Epidermal melanocyte (primary cell): ENCODE measurements around the gene PPM1E.

Experiments
- DNase-seq: peaks from one replicate; pipeline ENCODE4 v3.0.0; 2011; ENCODE audit warnings: low spot score; ENCODE audit not compliant: insufficient read length

The PPM1E gene

GRCh38 chr17:58995247-58995940 lies 239.7 kb downstream of the PPM1E start:
- DNase-seq: no peak

GRCh38 chr17:58996968-58997367 lies 241.3 kb downstream of the PPM1E start:
- no peak for DNase-seq

GRCh38 chr17:58997756-58998553 lies 242.3 kb downstream of the PPM1E start:
- no peak for DNase-seq

GRCh38 chr17:58998871-58999270 lies 243.2 kb downstream of the PPM1E start:
- no peak for DNase-seq

DNA sequence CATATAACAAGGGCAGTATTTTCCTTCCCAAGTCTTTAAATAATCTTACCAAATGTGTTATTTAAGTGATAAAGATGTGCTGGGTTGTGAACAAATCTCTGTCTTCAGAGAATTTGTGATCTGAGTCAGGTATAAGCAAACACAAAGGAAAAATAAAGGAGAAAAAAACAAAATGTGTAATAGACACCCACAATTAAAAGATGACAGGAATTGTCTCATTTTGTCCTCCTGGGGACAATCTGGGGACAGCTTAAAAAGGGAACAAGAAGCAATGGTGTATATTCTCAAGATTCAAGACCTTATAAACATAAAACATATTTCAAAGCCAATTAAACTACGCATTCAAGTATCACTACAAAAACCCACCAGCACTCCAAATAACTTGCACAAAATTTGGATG lies 243.8 kb downstream of the PPM1E start:
- no peak for DNase-seq

- DNase-seq: no peak
These were observed 244.4 kb downstream of the PPM1E start for GRCh38 chr17:59000022-59000421.

- DNase-seq: no peak
These were observed 245.6 kb downstream of the PPM1E start for GRCh38 chr17:59001158-59001814.

DNA sequence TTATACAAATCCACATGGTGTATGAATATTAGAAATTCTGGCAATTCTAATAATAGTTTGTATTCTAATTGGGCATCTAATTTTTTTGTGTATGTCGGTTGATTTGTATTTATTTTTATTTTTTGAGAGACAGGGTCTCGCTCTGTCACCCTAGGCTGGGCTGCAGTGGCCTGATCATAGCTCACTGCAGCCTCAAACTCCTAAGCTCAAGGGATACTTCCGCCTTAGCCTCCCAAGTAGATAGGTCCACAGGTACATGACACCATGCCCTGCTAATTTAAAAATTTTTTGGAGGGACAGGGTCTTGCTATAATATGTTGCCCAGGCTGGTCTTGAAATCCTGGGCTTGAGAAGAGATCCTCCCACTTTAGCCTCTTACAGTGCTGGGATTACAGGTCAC lies 246.5 kb downstream of the PPM1E start:
- DNase-seq: no peak

DNA sequence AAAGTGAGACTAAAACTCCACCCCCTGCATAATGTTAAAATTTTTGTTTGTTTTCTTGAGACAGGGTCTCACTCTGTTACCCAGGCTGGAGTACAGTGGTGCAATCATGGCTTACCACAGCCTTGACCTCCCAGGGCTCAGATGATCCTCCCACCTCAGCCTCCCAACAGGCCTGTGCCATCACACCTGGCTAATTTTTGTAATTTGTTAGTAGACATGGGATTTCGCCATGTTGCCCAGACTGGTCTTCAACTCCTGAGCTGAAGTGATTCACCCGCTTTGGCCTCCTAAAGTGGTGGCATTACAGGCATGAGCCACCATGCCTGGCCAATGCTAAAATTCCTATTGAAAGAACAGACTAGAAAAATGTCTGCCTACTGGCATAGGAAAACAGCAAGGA lies 247.2 kb downstream of the PPM1E start:
- DNase-seq: no peak

DNA sequence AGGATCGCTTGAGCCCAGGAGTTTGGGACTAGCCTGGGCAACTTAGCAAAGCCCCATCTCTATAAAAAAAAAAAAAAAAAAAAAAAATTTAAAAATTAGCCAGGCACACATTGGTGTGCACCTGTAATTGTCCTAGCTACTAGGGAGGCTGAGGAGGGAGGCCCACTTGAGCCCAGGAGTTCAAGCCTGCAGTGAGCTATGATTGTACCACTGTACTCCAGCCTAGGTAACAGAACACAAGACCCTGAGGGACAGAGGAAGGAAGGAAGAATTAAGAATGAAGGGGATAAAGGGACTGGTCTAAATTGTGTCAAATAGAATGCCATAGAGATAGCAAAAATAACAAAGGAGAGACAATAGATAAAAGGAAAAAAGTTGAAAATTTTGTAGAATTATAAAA lies 248.2 kb downstream of the PPM1E start:
- no peak for DNase-seq

DNA sequence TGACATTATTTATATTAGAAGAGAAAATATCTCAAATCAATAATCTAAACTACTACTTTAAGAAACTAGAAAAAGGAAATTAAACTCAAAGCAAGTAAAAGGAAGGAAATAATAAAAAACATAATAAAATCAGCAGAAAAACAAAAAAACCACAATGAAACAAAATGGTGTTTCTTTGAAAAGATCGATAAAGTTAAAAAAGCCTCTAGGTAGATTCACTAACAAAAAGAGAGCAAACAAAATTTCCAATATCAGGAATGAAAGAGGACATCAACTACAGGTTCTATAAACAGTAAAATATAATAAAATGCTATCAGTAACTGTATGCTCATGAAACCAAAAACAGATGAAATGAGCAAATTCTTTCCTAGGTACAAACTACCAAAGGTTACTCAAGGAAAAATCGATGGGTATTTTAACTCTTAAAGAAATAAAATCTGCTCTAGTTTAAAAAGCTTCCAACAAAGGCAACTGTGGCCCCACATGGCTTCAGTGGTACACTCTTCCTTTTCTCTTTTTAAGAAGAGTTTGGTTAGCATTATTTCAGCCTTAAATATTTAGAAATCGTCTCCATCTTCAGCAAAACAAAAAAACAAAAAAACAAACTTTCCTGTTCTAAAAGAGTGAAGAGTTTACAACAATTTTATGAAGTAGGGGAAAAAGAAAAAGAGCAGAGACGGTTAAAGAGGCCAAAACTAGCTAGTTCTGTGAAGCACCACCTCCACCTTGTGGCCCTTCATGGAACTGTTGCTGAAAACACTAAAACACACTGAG lies 248.9 kb downstream of the PPM1E start:
- no peak for DNase-seq

- no peak for DNase-seq
These were observed 252.3 kb downstream of the PPM1E start for GRCh38 chr17:59007995-59008394.

GRCh38 chr17:59008737-59009136 lies 253.1 kb downstream of the PPM1E start:
- DNase-seq: no peak

DNA sequence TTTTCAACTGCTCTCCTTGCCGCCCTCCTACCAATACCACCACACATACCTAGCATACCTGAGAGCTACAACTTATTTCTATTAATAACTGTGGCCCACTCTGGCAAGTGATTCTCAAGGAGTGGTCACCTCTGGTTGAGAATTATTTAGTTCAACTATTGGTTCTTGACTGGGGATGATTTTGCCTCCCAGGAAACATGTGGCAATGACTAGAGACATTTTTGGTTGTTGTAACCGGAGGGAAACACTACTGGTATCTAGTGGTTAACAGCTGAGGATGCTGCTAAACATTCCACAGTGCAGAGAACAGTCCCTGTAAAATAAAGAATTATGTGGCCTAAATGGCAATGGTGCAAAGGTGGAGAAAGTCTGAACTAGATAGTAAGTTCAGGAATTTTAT lies 254.4 kb downstream of the PPM1E start:
- DNase-seq: no peak

DNA sequence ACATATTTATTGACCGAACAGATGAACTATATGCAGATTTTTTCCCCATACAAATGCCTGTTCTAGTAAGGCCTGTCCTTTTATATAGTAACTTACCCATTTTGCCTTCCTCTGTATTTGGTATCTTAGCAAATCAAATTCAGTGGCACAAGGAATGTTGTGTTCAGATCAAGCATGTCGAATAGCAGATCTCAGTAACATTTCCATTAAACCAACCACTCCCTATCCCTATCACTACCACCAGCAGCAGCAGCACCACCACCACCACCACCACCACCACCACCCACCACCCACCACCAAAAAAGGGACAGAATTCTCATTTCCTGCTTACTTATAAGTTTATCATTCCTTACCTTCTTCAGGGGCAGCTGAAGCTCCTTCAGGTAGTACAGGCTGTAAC lies 256.3 kb downstream of the PPM1E start:
- DNase-seq: no peak

- no peak for DNase-seq
These were observed 262.4 kb downstream of the PPM1E start for GRCh38 chr17:59018019-59018418.

GRCh38 chr17:59024916-59025315 lies 269.3 kb downstream of the PPM1E start:
- no peak for DNase-seq

DNA sequence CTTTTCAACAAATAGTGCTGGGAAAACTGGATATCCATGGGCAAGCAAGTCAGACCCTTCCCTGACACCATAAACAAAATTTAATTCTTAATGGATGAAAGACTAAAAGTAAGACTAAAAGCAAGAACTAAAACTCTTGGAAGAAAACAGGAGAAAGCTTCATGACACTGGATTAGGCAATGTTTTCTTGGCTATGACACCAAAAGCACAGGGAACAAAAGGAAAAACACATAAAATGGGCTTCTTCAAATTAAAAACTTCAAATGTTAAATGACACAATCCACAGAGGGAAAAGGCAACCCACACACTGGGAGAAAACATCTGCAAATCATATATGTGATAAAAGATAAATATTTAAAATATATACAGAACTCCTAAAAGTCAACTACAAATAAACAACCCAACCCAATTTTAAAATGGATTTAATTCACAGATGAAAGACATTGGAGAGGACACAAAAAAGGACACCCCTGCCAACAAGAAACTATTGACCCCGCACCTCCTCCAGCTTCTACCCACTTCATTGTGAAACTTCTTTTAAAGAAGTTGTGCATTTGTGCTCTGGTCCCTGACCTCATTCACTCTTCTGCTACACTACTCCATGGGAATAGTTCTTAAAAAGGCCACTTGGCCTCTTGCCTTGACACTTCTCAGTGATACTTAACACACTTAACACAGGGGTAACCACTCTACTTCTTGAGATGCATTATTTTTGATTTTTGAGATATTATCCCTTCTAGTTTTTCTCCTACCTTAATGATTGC lies 270.7 kb downstream of the PPM1E start:
- DNase-seq: no peak

DNA sequence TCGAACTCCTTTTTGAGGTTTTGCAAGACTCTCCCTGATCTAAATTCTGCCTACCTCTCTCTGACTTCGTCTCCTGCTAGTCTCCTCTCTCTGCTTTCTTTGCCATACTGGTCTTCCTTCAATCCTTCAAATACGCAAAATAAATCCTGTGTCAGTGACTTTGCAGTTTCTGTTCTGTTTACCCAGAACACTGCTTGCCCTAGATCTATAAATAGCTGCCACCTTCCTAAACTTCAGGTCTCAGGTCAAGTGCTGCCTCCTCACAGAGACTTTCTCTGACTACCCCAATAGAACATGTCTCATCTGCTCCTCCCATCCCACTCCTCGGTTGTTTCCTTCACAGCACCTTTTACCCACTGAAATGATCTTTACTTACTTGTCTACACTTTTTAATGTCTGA lies 272.1 kb downstream of the PPM1E start:
- DNase-seq: no peak

- DNase-seq: no peak
These were observed 272.7 kb downstream of the PPM1E start for GRCh38 chr17:59028328-59028727.

- no peak for DNase-seq
These were observed 275.2 kb downstream of the PPM1E start for GRCh38 chr17:59030811-59031210.
